Stimulated activated CD4-positive, alpha-beta T cell treated with anti-CD3 and anti-CD28 coated beads, Interleukin-15, amount 100 ng/mL, for 1 hour (primary cell): ENCODE data around the gene PRDM2.

Source experiments
- DNase-seq, 2 donors: peaks; one replicate each; pipeline ENCODE4 v3.0.0-alpha.2; 2020; ENCODE audit warnings: low read depth in 1 of 2, low spot score in 1 of 2

The PRDM2 gene

GRCh38 chr1:13830616-13831280 is 130.8 kb downstream of the PRDM2 start:
- no peak for DNase-seq

- DNase-seq = no peak
Measured at GRCh38 chr1:13832100-13832499, 132.1 kb downstream of the PRDM2 start.

- no peak for DNase-seq
Measured at GRCh38 chr1:13832536-13832935, 132.5 kb downstream of the PRDM2 start.

- DNase-seq = no peak
Measured at GRCh38 chr1:13836136-13836535, 136.1 kb downstream of the PRDM2 start.

GRCh38 chr1:13836631-13837030 is 136.6 kb downstream of the PRDM2 start:
- no peak for DNase-seq

GRCh38 chr1:13838236-13838635 is 138.2 kb downstream of the PRDM2 start:
- no peak for DNase-seq

GRCh38 chr1:13842497-13842896 is 142.5 kb downstream of the PRDM2 start:
- no peak for DNase-seq

GRCh38 chr1:13851726-13852125 is 151.7 kb downstream of the PRDM2 start:
- no peak for DNase-seq

- DNase-seq = no peak
Measured at GRCh38 chr1:13855554-13855953, 155.6 kb downstream of the PRDM2 start.

GRCh38 chr1:13860031-13860430 is 160.0 kb downstream of the PRDM2 start:
- no peak for DNase-seq

- DNase-seq = no peak
Measured at GRCh38 chr1:13864760-13865159, 164.8 kb downstream of the PRDM2 start.

GRCh38 chr1:13865851-13866250 is 165.9 kb downstream of the PRDM2 start:
- DNase-seq = no peak

GRCh38 chr1:13867603-13868002 is 167.6 kb downstream of the PRDM2 start:
- no peak for DNase-seq

- DNase-seq = no peak
Measured at GRCh38 chr1:13869172-13869797, 169.3 kb downstream of the PRDM2 start.

- DNase-seq = no peak
Measured at GRCh38 chr1:13871413-13871812, 171.4 kb downstream of the PRDM2 start.

- DNase-seq = no peak
Measured at GRCh38 chr1:13871886-13872285, 171.9 kb downstream of the PRDM2 start.

GRCh38 chr1:13873032-13873431 is 173.0 kb downstream of the PRDM2 start:
- no peak for DNase-seq
